Right lobe of liver (tissue), 4 donors: ENCODE measurements around the gene ESRRB.

ENCODE experiments used
- POLR2A ChIP-seq: fragments of 450-650 bp; IDR thresholded peaks from one replicate; pipeline ENCODE4 v1.6.1; 2017; ENCODE audit warnings: antibody characterized with exemption, mild to moderate bottlenecking
- TF ChIP-seq, protein P1 (sequence below), 4 donors: fragments of 200-600 bp in 3 of 4; fragments of 450-650 bp in 1 of 4; IDR thresholded peaks; one replicate each; pipeline versions ENCODE4 v1.5.1 to v1.8.0; 2016 to 2022; ENCODE audit warnings: antibody characterized with exemption in 4 of 4, mild to moderate bottlenecking in 2 of 4
- donor health status: DM: no; HTN: no; CAD: no.
- donor health status: DM: no; HTN: no; CAD: no.
- donor health status: DM: no; HTN: yes; CAD: no.

DNA sequence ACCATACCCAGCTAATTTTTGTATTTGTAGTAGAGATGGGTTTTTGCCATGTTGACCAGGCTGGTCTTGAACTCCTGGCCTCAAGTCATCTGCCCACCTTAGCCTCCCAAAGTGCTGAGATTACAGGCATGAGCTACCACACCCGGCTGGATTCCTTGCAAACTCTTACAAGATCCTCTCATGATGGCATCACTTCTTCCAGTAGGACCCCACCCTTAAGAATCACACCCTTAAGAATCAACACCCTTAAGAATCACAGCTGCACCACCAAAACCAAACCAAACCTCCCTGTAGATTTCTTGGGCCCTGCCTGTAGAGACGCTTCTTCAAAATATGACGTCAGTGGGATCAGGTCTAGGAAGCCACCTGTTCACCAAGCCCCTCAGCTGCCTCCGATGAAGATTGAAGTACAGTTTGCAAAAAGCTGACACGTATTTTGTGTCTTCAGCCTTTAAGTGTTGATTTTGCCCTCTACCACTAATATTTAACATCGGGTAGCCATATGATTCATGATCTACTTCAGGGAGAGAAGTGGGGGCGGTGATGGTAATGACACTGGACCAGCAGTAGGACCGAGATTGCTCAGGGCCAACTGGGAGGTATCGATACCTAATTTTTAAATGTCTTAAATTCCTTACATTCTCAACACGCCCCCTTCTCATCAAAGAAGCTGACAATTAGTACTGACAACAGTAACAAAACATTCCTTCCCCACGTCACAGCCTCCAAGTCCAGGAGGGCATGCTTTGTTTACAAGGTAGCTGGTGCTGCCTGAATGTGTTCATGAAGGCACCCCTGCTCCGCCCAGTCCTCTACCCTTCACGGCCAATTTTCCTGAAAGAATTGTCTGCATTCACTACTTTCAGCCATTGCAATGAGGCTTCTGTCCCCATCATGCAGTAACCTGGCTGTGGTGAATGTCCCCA lies 57.2 kb downstream of the ESRRB start:
- TF ChIP-seq, protein P1, sequence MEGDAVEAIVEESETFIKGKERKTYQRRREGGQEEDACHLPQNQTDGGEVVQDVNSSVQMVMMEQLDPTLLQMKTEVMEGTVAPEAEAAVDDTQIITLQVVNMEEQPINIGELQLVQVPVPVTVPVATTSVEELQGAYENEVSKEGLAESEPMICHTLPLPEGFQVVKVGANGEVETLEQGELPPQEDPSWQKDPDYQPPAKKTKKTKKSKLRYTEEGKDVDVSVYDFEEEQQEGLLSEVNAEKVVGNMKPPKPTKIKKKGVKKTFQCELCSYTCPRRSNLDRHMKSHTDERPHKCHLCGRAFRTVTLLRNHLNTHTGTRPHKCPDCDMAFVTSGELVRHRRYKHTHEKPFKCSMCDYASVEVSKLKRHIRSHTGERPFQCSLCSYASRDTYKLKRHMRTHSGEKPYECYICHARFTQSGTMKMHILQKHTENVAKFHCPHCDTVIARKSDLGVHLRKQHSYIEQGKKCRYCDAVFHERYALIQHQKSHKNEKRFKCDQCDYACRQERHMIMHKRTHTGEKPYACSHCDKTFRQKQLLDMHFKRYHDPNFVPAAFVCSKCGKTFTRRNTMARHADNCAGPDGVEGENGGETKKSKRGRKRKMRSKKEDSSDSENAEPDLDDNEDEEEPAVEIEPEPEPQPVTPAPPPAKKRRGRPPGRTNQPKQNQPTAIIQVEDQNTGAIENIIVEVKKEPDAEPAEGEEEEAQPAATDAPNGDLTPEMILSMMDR (IDR thresholded peaks at IDR 0.05) = no peak
- TF ChIP-seq POLR2A = no peak
